Fibroblast of villous mesenchyme (primary cell): ENCODE data around the gene SFXN5. TPM values are rescaled to one million over a fixed set of nuclear protein-coding genes. Genes with fewer than 3 reads are reported as not detected.

Experiments used
- DNase-seq: peaks from one replicate; pipeline ENCODE4 v3.0.0-alpha.2; 2010; ENCODE audit warnings: low read depth
- H3K4me3 ChIP-seq: 2 replicates; pipeline ENCODE4 v1.5.1; 2011; ENCODE audit warnings: low read depth, mild to moderate bottlenecking, low read length
- CTCF ChIP-seq: IDR thresholded peaks from 2 replicates; pipeline ENCODE4 v1.5.1; 2012; ENCODE audit warnings: low read depth, mild to moderate bottlenecking, low read length; ENCODE audit not compliant: insufficient read depth
- total RNA-seq: library from RNA; depleted of rRNA; stranded (reverse); fragments of >200 nt; gene quantifications from 2 replicates; pipeline ENCODE4 v1.2.3, GENCODE V29; 2012

Gene SFXN5
- total RNA-seq, 1 donor = 12.1 TPM

GRCh38 chr2:72932805-72933204, 138.7 kb downstream of the SFXN5 start:
- no peak overlapping the region for H3K4me3 ChIP-seq
- no peak for DNase-seq
- no peak for TF ChIP-seq CTCF

GRCh38 chr2:72932045-72932740, 139.3 kb downstream of the SFXN5 start:
- no peak overlapping the region for H3K4me3 ChIP-seq
- no peak for DNase-seq
- TF ChIP-seq CTCF = no peak

GRCh38 chr2:72931280-72931910, 140.1 kb downstream of the SFXN5 start:
- DNase-seq = no peak
- TF ChIP-seq CTCF = no peak
- no peak overlapping the region for H3K4me3 ChIP-seq

- no peak for DNase-seq
- H3K4me3 ChIP-seq = no peak overlapping the region
- TF ChIP-seq CTCF = no peak
Measured at GRCh38 chr2:72929010-72929409, 142.5 kb downstream of the SFXN5 start.

GRCh38 chr2:72927619-72928550, 143.6 kb downstream of the SFXN5 start:
- TF ChIP-seq CTCF = no peak
- DNase-seq = no peak
- no peak overlapping the region for H3K4me3 ChIP-seq

- no peak for DNase-seq
- TF ChIP-seq CTCF = no peak
- H3K4me3 ChIP-seq = no peak overlapping the region
Measured at GRCh38 chr2:72926811-72927465, 144.6 kb downstream of the SFXN5 start.
